ENCODE results near the gene TOR1AIP2. TPM values are rescaled to one million over a fixed set of nuclear protein-coding genes. Genes with fewer than 3 reads are reported as not detected.
A peak's percentile ranks its signal among the peaks of the same experiment; 100 is the strongest.

The TOR1AIP2 gene
- total and polyA plus RNA-seq, 2 of the 13 experiments (the other 11 are each of a cell fraction or from before 2014, with no cell fraction given), result 35.2 to 65.8 TPM

GRCh38 chr1:179877586-179878265, at the start of gene TOR1AIP2 (continued):
- TF ChIP-seq FOSL1 (CRISPR knock-in tag; IDR thresholded peaks at IDR 0.05; ENCODE audit: borderline replicate concordance) (no peak), ZNF264 (CRISPR knock-in tag; IDR thresholded peaks at IDR 0.05) (no peak), ZNF605 (CRISPR knock-in tag; IDR thresholded peaks at IDR 0.05) (peak; percentile 32; the same call in 1 of the 2 replicates), ONECUT2 (CRISPR knock-in tag; IDR thresholded peaks at IDR 0.05) (no peak), FOXA1 (IDR thresholded peaks at IDR 0.05) (no peak), FOXA1 (CRISPR knock-in tag; IDR thresholded peaks at IDR 0.05) (no peak), HNRNPUL1 (IDR thresholded peaks at IDR 0.05; ENCODE audit: low read depth, low read length) (no peak), KLF16 (CRISPR knock-in tag; IDR thresholded peaks at IDR 0.05) (no peak; a peak in 1 of 4 replicates), CCAR2 (optimal IDR thresholded peaks at IDR 0.05; ENCODE audit: low read depth, low read length) (no peak), HNRNPH1 (optimal IDR thresholded peaks at IDR 0.05; ENCODE audit: low read depth, low read length) (no peak), ZNF496 (CRISPR knock-in tag; IDR thresholded peaks at IDR 0.05; ENCODE audit: insufficient replicate concordance) (no peak), MZF1 (CRISPR knock-in tag; IDR thresholded peaks at IDR 0.05; ENCODE audit: borderline replicate concordance) (no peak), BHLHE40 (IDR thresholded peaks at IDR 0.05; ENCODE audit: low read length) (no peak), ZNF382 (CRISPR knock-in tag; IDR thresholded peaks at IDR 0.05; ENCODE audit: borderline replicate concordance) (no peak), ZNF782 (CRISPR knock-in tag; IDR thresholded peaks at IDR 0.05; ENCODE audit: borderline replicate concordance) (no peak), THYN1 (CRISPR knock-in tag; IDR thresholded peaks at IDR 0.05; ENCODE audit: borderline replicate concordance, low read depth) (no peak), ARNTL (CRISPR knock-in tag; IDR thresholded peaks at IDR 0.05) (no peak), ZNF672 (CRISPR knock-in tag; IDR thresholded peaks at IDR 0.05) (no peak), FLYWCH1 (CRISPR knock-in tag; IDR thresholded peaks at IDR 0.05) (no peak), PHF20 (CRISPR knock-in tag; IDR thresholded peaks at IDR 0.05) (peak; percentile 58; the same call in 1 of the 2 replicates), ATF3 (CRISPR knock-in tag; IDR thresholded peaks at IDR 0.05) (no peak), ATF5 (CRISPR knock-in tag; IDR thresholded peaks at IDR 0.05; ENCODE audit: low read depth) (no peak), ZNF567 (CRISPR knock-in tag; IDR thresholded peaks at IDR 0.05; ENCODE audit: borderline replicate concordance) (no peak), ZNF414 (CRISPR knock-in tag; IDR thresholded peaks at IDR 0.05) (peak; percentile 16; the same call in 1 of the 2 replicates)

All from HepG2 (cell line).